Keratinocyte (primary cell): ENCODE results near the gene SLC35E2B. TPM values are rescaled to one million over a fixed set of nuclear protein-coding genes. Genes with fewer than 3 reads are reported as not detected.
"Not testable (repeated sequence)": the region's sequence is repeated elsewhere in the genome, so short reads cannot be mapped to it uniquely, and the experiment has no call there.

Experiments
- DNase-seq: peaks from one replicate; pipeline ENCODE4 v3.0.0-alpha.2; 2011; ENCODE audit warnings: low read depth, missing footprints, low spot score
- FAIRE-seq: peaks from 2 replicates; lab custom pipeline; 2011; peaks lifted over from hg19 to GRCh38; lab: Jason Lieb, UNC
- H2AFZ ChIP-seq: 2 replicates; pipeline ENCODE4 v1.6.0; 2012; ENCODE audit warnings: low read length, control low read depth, inconsistent platforms; ENCODE audit not compliant: control insufficient read depth
- H3K27ac ChIP-seq: 2 replicates; pipeline ENCODE4 v1.5.1; 2011; ENCODE audit warnings: low read length; ENCODE audit not compliant: control insufficient read depth, insufficient read depth
- H3K27me3 ChIP-seq: 3 replicates; pipeline ENCODE4 v1.6.0; 2011; ENCODE audit warnings: low read length; ENCODE audit not compliant: control insufficient read depth, insufficient read depth; ENCODE audit errors: extremely low read depth
- H3K36me3 ChIP-seq, 2 experiments: 2 replicates in 1 of 2; 3 replicates in 1 of 2; pipeline ENCODE4 v1.5.1; 2011; ENCODE audit warnings: low read length in 2 of 2, mild to moderate bottlenecking in 1 of 2; ENCODE audit not compliant: control insufficient read depth in 2 of 2, insufficient read depth in 2 of 2; ENCODE audit errors: extremely low read depth in 1 of 2
- H3K4me1 ChIP-seq: 3 replicates; pipeline ENCODE4 v1.5.1; 2011; ENCODE audit warnings: low read length; ENCODE audit not compliant: control insufficient read depth, insufficient read depth; ENCODE audit errors: extremely low read depth
- H3K4me2 ChIP-seq: 3 replicates; pipeline ENCODE4 v1.6.0; 2011; ENCODE audit warnings: low read depth, low read length; ENCODE audit not compliant: control insufficient read depth, insufficient read depth; ENCODE audit errors: extremely low read depth
- H3K4me3 ChIP-seq, 3 experiments: fragments of 200-600 bp in 1 of 3; sonication (generic) in 1 of 3; 2 replicates in 2 of 3; 3 replicates in 1 of 3; pipeline ENCODE4 v1.5.1; 2011 to 2016; ENCODE audit warnings: low read length in 3 of 3, mild to moderate bottlenecking in 3 of 3, control low read depth in 2 of 3, inconsistent platforms in 1 of 3, low read depth in 1 of 3, mixed read lengths in 1 of 3, mixed run types in 1 of 3, moderate library complexity in 1 of 3; ENCODE audit not compliant: control insufficient read depth in 2 of 3, insufficient read depth in 2 of 3; ENCODE audit errors: extremely low read depth in 1 of 3
- H3K79me2 ChIP-seq: 2 replicates; pipeline ENCODE4 v1.6.0; 2012; ENCODE audit warnings: low read length; ENCODE audit not compliant: control insufficient read depth, insufficient read depth
- H3K9ac ChIP-seq: 3 replicates; pipeline ENCODE4 v1.6.0; 2011; ENCODE audit warnings: low read length; ENCODE audit not compliant: control insufficient read depth, insufficient read depth; ENCODE audit errors: extremely low read depth
- H3K9me1 ChIP-seq: 3 replicates; pipeline ENCODE4 v1.6.0; 2011; ENCODE audit warnings: low read length; ENCODE audit not compliant: control insufficient read depth, insufficient read depth; ENCODE audit errors: extremely low read depth
- H3K9me3 ChIP-seq: 2 replicates; pipeline ENCODE4 v1.5.1; 2012; ENCODE audit warnings: low read depth, low read length; ENCODE audit not compliant: control insufficient read depth
- H4K20me1 ChIP-seq: 3 replicates; pipeline ENCODE4 v1.6.0; 2011; ENCODE audit warnings: low read length; ENCODE audit not compliant: control insufficient read depth, insufficient read depth; ENCODE audit errors: extremely low read depth
- CTCF ChIP-seq, 3 experiments: IDR thresholded peaks in 1 of 3; conservative IDR thresholded peaks in 1 of 3; optimal IDR thresholded peaks in 1 of 3; 2 replicates in 2 of 3; 3 replicates in 1 of 3; pipeline versions ENCODE3 to v1.5.1; 2011; ENCODE audit warnings: low read length in 3 of 3, mild to moderate bottlenecking in 3 of 3, moderate library complexity in 2 of 3, control low read depth in 1 of 3, inconsistent platforms in 1 of 3; ENCODE audit not compliant: insufficient read depth in 2 of 3; ENCODE audit errors: extremely low read depth in 1 of 3
- dilution Hi-C: fragments of 300-500 bp; cut with MboI; formaldehyde crosslinking; loops from one replicate; pipeline ENCODE4 v1.7.0; 2020; ENCODE audit warnings: low sequenced_read_pairs; ENCODE audit not compliant: extremely low pct_ligation_motif_present
- polyA plus RNA-seq, 5 experiments: library from polyadenylated mRNA; depleted of rRNA in 3 of 5; stranded (reverse) in 3 of 5; stranded (forward) in 1 of 5; unstranded in 1 of 5; fragments of >200 nt; gene quantifications; 1 replicate in 1 of 5; 2 replicates in 3 of 5; 3 replicates in 1 of 5; pipeline versions ENCODE4 v1.2.1 to v1.2.3, GENCODE V29; 2011 to 2012; ENCODE audit warnings: missing spikeins in 2 of 5, low read depth in 1 of 5, low replicate concordance in 1 of 5

The SLC35E2B gene
- polyA plus RNA-seq, 1 donor (not counting 4 experiments of a cell fraction or from before 2014, with no cell fraction given), result 10.3 TPM

- H3K4me3 ChIP-seq, result peak within 1 kb of the TSS; percentile 48 to 62 (median 61)
- H4K20me1 ChIP-seq, H3K9me3 ChIP-seq, H3K9me1 ChIP-seq, H3K79me2 ChIP-seq, H3K4me1 ChIP-seq, H3K36me3 ChIP-seq, H2AFZ ChIP-seq, H3K27me3 ChIP-seq, dilution Hi-C loops: not testable (repeated sequence)
- DNase-seq, result peak; percentile 72
- peak within 1 kb of the TSS; percentile 84 for H3K27ac ChIP-seq
- peak; percentile 74 for FAIRE-seq
- peak within 1 kb of the TSS; percentile 16 for H3K4me2 ChIP-seq
- H3K9ac ChIP-seq, result peak within 1 kb of the TSS; percentile 81
- TF ChIP-seq CTCF (optimal IDR thresholded peaks at IDR 0.05 in 1 of 3, IDR thresholded peaks at IDR 0.05 in 1 of 3, conservative IDR thresholded peaks at IDR 0.05 in 1 of 3; ENCODE audit: extremely low read depth in 1 of 3, insufficient read depth in 2 of 3, low read length in 3 of 3), result peak in 1 of 3 experiments; percentile 21
Measured at GRCh38 chr1:1658583-1659549, 33.7 kb downstream of the SLC35E2B start, which contains the start of gene CDK11B. CDK11B (minus strand) TSS chr1:1659004; CDS start chr1:1657485, 1,519 bp downstream.

GRCh38 chr1:1648265-1648664 is 44.3 kb downstream of the SLC35E2B start:
- FAIRE-seq, H3K4me2 ChIP-seq, dilution Hi-C loops, H3K27ac ChIP-seq, H3K9me3 ChIP-seq, H3K9ac ChIP-seq, H3K79me2 ChIP-seq, H3K4me1 ChIP-seq, H3K9me1 ChIP-seq, H4K20me1 ChIP-seq, H3K4me3 ChIP-seq, H2AFZ ChIP-seq, H3K27me3 ChIP-seq, DNase-seq: not testable (repeated sequence)
- peaks cover 4 to 15% of the 10 kb centered on the region in 2 experiments for H3K36me3 ChIP-seq

GRCh38 chr1:1647567-1648241 is 44.9 kb downstream of the SLC35E2B start:
- H3K4me2 ChIP-seq, H3K9me3 ChIP-seq, H3K79me2 ChIP-seq, H3K9me1 ChIP-seq, H3K4me3 ChIP-seq, dilution Hi-C loops, H3K27ac ChIP-seq, H3K27me3 ChIP-seq, H3K9ac ChIP-seq, DNase-seq, H4K20me1 ChIP-seq, H2AFZ ChIP-seq, FAIRE-seq, H3K4me1 ChIP-seq: not testable (repeated sequence)
- peaks cover 4 to 15% of the 10 kb centered on the region in 2 experiments for H3K36me3 ChIP-seq

GRCh38 chr1:1646326-1646725 is 46.3 kb downstream of the SLC35E2B start:
- DNase-seq, FAIRE-seq, H3K9me3 ChIP-seq, H3K27ac ChIP-seq, H3K79me2 ChIP-seq, H3K4me1 ChIP-seq, H3K27me3 ChIP-seq, dilution Hi-C loops, H4K20me1 ChIP-seq, H3K4me3 ChIP-seq, H3K4me2 ChIP-seq, H3K9me1 ChIP-seq, H3K9ac ChIP-seq, H2AFZ ChIP-seq: not testable (repeated sequence)
- H3K36me3 ChIP-seq, result peaks cover 4 to 10% of the 10 kb centered on the region in 2 experiments
